Neuronal stem cell (in vitro differentiated cells): ENCODE results near the gene PLXND1.

Source experiments
- DNase-seq: peaks from one replicate; pipeline ENCODE4 v3.0.0-alpha.2; 2013; ENCODE audit warnings: low spot score
- H2AFZ ChIP-seq: one replicate; pipeline ENCODE4 v1.6.1; 2013; ENCODE audit warnings: mild to moderate bottlenecking, low read length, inconsistent platforms
- H2AK5ac ChIP-seq: 2 replicates; pipeline ENCODE4 v1.6.1; 2013; ENCODE audit warnings: low read depth, mild to moderate bottlenecking, inconsistent platforms, low read length, moderate library complexity, mixed read lengths
- H2BK120ac ChIP-seq: 2 replicates; pipeline ENCODE4 v1.6.1; 2013; ENCODE audit warnings: low read depth, mild to moderate bottlenecking, inconsistent platforms, low read length, moderate library complexity, mixed read lengths
- H2BK12ac ChIP-seq: one replicate; pipeline ENCODE4 v1.6.1; 2013; ENCODE audit warnings: low read length, inconsistent platforms
- H2BK15ac ChIP-seq: 2 replicates; pipeline ENCODE4 v1.6.1; 2013; ENCODE audit warnings: mild to moderate bottlenecking, low read length, inconsistent platforms, mixed read lengths
- H2BK5ac ChIP-seq: one replicate; pipeline ENCODE4 v1.6.1; 2013; ENCODE audit warnings: inconsistent platforms, mild to moderate bottlenecking, low read length, moderate library complexity
- H3K14ac ChIP-seq: one replicate; pipeline ENCODE4 v1.6.1; 2013; ENCODE audit warnings: low read length, inconsistent platforms
- H3K18ac ChIP-seq: 2 replicates; pipeline ENCODE4 v1.6.1; 2013; ENCODE audit warnings: low read length, inconsistent platforms
- H3K23ac ChIP-seq: 2 replicates; pipeline ENCODE4 v1.6.1; 2013; ENCODE audit warnings: low read depth, mild to moderate bottlenecking, mixed read lengths, low read length, inconsistent platforms; ENCODE audit not compliant: poor library complexity
- H3K27ac ChIP-seq: replicated peaks from 3 replicates; pipeline ENCODE4 v1.5.1; 2013; ENCODE audit warnings: low read length, inconsistent platforms
- H3K27me3 ChIP-seq, 3 experiments: 2 replicates each; pipeline ENCODE4 v1.6.1; 2013; ENCODE audit warnings: low read length in 3 of 3, mild to moderate bottlenecking in 2 of 3, inconsistent platforms in 1 of 3, low read depth in 1 of 3, mixed read lengths in 1 of 3, moderate library complexity in 1 of 3; ENCODE audit not compliant: control insufficient read depth in 3 of 3, insufficient read depth in 3 of 3
- H3K36me3 ChIP-seq, 2 donors: replicated peaks in 1 of 2; 2 replicates each; pipeline ENCODE4 v1.6.1; 2013; ENCODE audit warnings: low read length in 2 of 2; ENCODE audit not compliant: control insufficient read depth in 2 of 2, insufficient read depth in 2 of 2
- H3K4ac ChIP-seq: 2 replicates; pipeline ENCODE4 v1.6.1; 2013; ENCODE audit warnings: inconsistent platforms, mild to moderate bottlenecking, low read length, moderate library complexity
- H3K4me1 ChIP-seq, 2 donors: 1 replicate in 1 of 2; 2 replicates in 1 of 2; pipeline ENCODE4 v1.6.1; 2013; ENCODE audit warnings: low read length in 2 of 2, low read depth in 1 of 2; ENCODE audit not compliant: control insufficient read depth in 2 of 2, insufficient read depth in 1 of 2
- H3K4me2 ChIP-seq: one replicate; pipeline ENCODE4 v1.6.1; 2013; ENCODE audit warnings: mild to moderate bottlenecking, low read length, inconsistent platforms; ENCODE audit not compliant: insufficient read depth, poor library complexity, severe bottlenecking
- H3K4me3 ChIP-seq, 2 donors: 2 replicates each; pipeline ENCODE4 v1.5.1; 2013; ENCODE audit warnings: low read length in 2 of 2, mild to moderate bottlenecking in 2 of 2, inconsistent platforms in 1 of 2, moderate library complexity in 1 of 2
- H3K79me1 ChIP-seq: one replicate; pipeline ENCODE4 v1.6.1; 2013; ENCODE audit warnings: low read depth, mild to moderate bottlenecking, inconsistent platforms, low read length, moderate library complexity
- H3K9ac ChIP-seq: one replicate; pipeline ENCODE4 v1.6.1; 2013; ENCODE audit warnings: mild to moderate bottlenecking, low read depth, low read length, inconsistent platforms; ENCODE audit not compliant: poor library complexity
- H3K9me3 ChIP-seq, 2 donors: replicated peaks in 1 of 2; 2 replicates each; pipeline versions ENCODE3 to v1.6.1; 2013; ENCODE audit warnings: low read length in 2 of 2, mild to moderate bottlenecking in 2 of 2, inconsistent platforms in 1 of 2, low read depth in 1 of 2, mixed read lengths in 1 of 2, moderate library complexity in 1 of 2; ENCODE audit not compliant: control insufficient read depth in 2 of 2, insufficient read depth in 1 of 2
- H4K8ac ChIP-seq: one replicate; pipeline ENCODE4 v1.6.1; 2013; ENCODE audit warnings: low read depth, mild to moderate bottlenecking, inconsistent platforms, low read length, moderate library complexity
- H4K91ac ChIP-seq: one replicate; pipeline ENCODE4 v1.6.1; 2013; ENCODE audit warnings: low read length, low read depth, mild to moderate bottlenecking, inconsistent platforms; ENCODE audit not compliant: poor library complexity
- WGBS, 2 donors: extraction: QIAGEN DNeasy Blood & Tissue Kit; methylation state at CpG; one replicate each; pipeline ENCODE4 v1.1.7; 2013; ENCODE audit warnings: missing lambda C conversion rate in 2 of 2, mixed read lengths in 1 of 2; ENCODE audit not compliant: insufficient read length in 2 of 2, insufficient replicate concordance in 1 of 2; ENCODE audit errors: extremely low coverage in 2 of 2; 5-methylcytosine and 5-hydroxymethylcytosine counted together

The PLXND1 gene

DNA sequence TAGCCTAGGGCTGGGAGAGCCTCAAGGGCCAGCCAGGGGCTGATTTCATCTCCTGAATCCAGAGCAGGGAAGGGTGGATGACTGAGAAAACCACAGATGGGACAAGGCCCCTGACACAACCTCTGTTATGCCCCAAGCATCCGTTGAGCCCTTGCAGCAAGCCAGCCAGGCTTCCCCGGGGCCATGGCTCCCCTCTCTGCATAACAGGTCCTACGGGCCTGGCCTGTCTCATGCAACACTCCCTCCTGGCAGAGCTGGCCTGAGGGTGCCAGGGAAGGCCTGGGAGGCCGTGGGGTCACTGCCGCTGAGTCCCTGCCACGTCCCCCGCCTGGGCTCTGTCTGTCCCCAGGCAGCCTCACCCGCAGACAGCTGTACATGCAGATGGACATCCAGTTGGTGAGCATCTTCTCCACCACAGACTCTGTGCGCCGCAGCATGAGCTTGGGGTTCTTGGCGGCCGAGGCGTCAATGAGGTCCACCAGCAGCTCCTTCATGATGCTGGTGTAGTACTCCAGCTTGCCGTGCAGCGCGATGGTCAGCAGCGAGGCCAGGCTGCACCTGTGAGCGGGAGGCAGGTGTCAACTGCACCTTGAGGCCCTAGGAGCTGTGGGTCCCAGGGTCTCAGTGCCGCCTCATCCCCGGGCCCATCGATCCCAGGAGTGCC lies 41.4 kb downstream of the PLXND1 start:
- no peak for DNase-seq
- Histone ChIP-seq H2AK5ac (peak overlapping the region; percentile 93), H3K9ac (peak overlapping the region; percentile 63), H3K4me3 (no peak overlapping the region), H2BK15ac (no peak overlapping the region), H3K4me1 (peaks cover 7 to 14% of the 10 kb centered on the region in 2 donors), H2BK12ac (no peak overlapping the region), H3K4ac (peak overlapping the region; percentile 26), H3K27ac (no peak overlapping the region), H3K36me3 (peaks cover 0 to 46% of the 10 kb centered on the region in 2 donors), H2BK120ac (no peak overlapping the region), H2AFZ (no peak overlapping the region), H3K18ac (peak overlapping the region; percentile 55), H4K91ac (no peak overlapping the region), H4K8ac (no peak overlapping the region), H3K27me3 (no peaks in the 10 kb centered on the region), H3K9me3 (no peaks in the 10 kb centered on the region), H3K4me2 (no peak overlapping the region), H3K79me1 (no peaks in the 10 kb centered on the region), H3K14ac (peak overlapping the region; percentile 96), H2BK5ac (peak overlapping the region; percentile 19), H3K23ac (peak overlapping the region; percentile 25)
- no CpG with 5 or more reads among the region's 21 CpGs for WGBS, 2 donors

DNA sequence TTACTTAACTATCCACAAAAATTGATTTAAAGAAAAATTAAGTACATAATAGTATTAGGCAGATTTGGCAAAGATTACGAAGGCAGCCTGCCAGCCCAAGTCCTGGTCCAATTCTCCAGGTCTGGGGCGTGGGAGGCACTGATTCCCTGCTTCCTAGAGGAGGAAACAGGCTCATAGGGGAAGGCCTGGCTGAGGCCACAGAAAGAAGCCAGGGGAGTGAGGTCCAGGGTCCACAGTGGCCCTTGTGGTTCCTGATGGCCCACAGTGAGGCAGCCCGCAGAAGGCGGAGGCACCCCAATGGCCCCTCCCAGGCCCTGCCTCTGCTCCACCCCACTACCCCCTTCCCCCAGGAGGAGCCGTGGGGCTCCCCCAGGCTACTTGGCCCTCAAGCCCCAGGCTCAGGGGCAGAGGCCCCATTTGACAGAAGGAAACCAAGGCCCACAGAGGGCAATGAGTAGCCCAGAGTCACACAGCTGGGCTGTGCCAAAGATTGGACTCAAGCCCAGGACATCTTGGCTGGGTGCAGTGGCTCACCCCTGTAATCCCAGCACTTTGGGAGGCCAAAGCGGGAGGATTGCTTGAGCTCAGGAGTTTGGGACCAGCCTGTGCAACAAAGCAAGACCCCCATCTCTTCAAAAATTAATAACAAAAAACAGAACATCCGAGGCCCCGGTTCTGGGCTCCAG lies 42.5 kb downstream of the PLXND1 start:
- H3K9me3 ChIP-seq: no peaks in the 10 kb centered on the region
- H4K91ac ChIP-seq: no peak overlapping the region
- H3K4me3 ChIP-seq: no peak overlapping the region
- H3K18ac ChIP-seq: no peak overlapping the region
- H2AK5ac ChIP-seq: no peak overlapping the region
- DNase-seq: no peak
- no CpG with 5 or more reads among the region's 8 CpGs for WGBS, 2 donors
- H3K4ac ChIP-seq: no peak overlapping the region
- no peak overlapping the region for H2BK120ac ChIP-seq
- H2AFZ ChIP-seq: no peak overlapping the region
- no peak overlapping the region for H3K9ac ChIP-seq
- H3K36me3 ChIP-seq: peaks cover 0 to 53% of the 10 kb centered on the region in 2 donors
- H4K8ac ChIP-seq: no peak overlapping the region
- no peaks in the 10 kb centered on the region for H3K27me3 ChIP-seq
- H3K23ac ChIP-seq: no peak overlapping the region
- no peak overlapping the region for H3K4me2 ChIP-seq
- no peak overlapping the region for H3K14ac ChIP-seq
- no peak overlapping the region for H3K27ac ChIP-seq
- H2BK15ac ChIP-seq: no peak overlapping the region
- H2BK5ac ChIP-seq: no peak overlapping the region
- H2BK12ac ChIP-seq: no peak overlapping the region
- no peaks in the 10 kb centered on the region for H3K79me1 ChIP-seq
- H3K4me1 ChIP-seq: peaks cover 7 to 14% of the 10 kb centered on the region in 2 donors

DNA sequence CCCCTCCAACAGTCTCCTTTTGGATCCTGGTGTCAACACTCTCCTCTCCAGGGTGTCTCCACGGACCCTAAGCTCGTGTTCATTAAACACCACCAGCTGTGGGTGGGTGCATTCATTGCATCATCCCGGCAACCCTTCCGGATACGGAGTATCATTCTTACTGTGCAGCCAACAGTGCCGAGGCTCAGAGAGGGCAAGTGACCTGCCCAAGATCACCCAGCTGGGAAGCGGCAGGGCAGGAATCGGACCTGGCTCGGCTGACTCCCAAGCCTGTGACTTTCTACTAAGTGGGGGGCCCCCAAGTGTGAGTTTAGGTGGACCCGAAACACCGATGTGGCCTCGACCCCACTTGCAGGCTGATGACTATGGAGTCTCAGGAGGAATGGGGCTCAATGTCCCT lies 43.1 kb downstream of the PLXND1 start:
- no peak overlapping the region for H3K27ac ChIP-seq
- no peaks in the 10 kb centered on the region for H3K27me3 ChIP-seq
- H2BK5ac ChIP-seq: no peak overlapping the region
- no peak overlapping the region for H2AFZ ChIP-seq
- H3K9me3 ChIP-seq: no peaks in the 10 kb centered on the region
- H3K4me2 ChIP-seq: no peak overlapping the region
- no peak overlapping the region for H3K23ac ChIP-seq
- no peak overlapping the region for H3K4me3 ChIP-seq
- no peak overlapping the region for H3K4ac ChIP-seq
- H3K18ac ChIP-seq: no peak overlapping the region
- H3K14ac ChIP-seq: no peak overlapping the region
- no peak overlapping the region for H4K8ac ChIP-seq
- no peak overlapping the region for H2BK15ac ChIP-seq
- WGBS, 2 donors: no CpG with 5 or more reads among the region's 12 CpGs
- H2AK5ac ChIP-seq: peak overlapping the region; percentile 6
- H3K36me3 ChIP-seq: peaks cover 0 to 55% of the 10 kb centered on the region in 2 donors
- H3K9ac ChIP-seq: no peak overlapping the region
- no peak overlapping the region for H4K91ac ChIP-seq
- no peak overlapping the region for H2BK12ac ChIP-seq
- peaks cover 10 to 18% of the 10 kb centered on the region in 2 donors for H3K4me1 ChIP-seq
- H2BK120ac ChIP-seq: no peak overlapping the region
- H3K79me1 ChIP-seq: no peaks in the 10 kb centered on the region
- DNase-seq: no peak

- Histone ChIP-seq H3K4me1 (peaks cover 10 to 23% of the 10 kb centered on the region in 2 donors), H3K9ac (no peak overlapping the region), H3K4me3 (no peak overlapping the region), H2AFZ (no peak overlapping the region), H3K9me3 (no peaks in the 10 kb centered on the region), H4K8ac (no peak overlapping the region), H3K27ac (no peak overlapping the region), H2BK12ac (no peak overlapping the region), H3K4me2 (no peak overlapping the region), H2AK5ac (no peak overlapping the region), H2BK120ac (no peak overlapping the region), H4K91ac (no peak overlapping the region), H2BK15ac (no peak overlapping the region), H3K27me3 (no peaks in the 10 kb centered on the region), H3K4ac (no peak overlapping the region), H2BK5ac (no peak overlapping the region), H3K18ac (peak overlapping the region; percentile 16), H3K79me1 (no peaks in the 10 kb centered on the region), H3K23ac (peak overlapping the region; percentile 34), H3K36me3 (peaks cover 0 to 59% of the 10 kb centered on the region in 2 donors), H3K14ac (no peak overlapping the region)
- DNase-seq: no peak
- WGBS, 2 donors: no CpG with 5 or more reads among the region's 19 CpGs
These were observed 43.7 kb downstream of the PLXND1 start for GRCh38 chr3:129562803-129563202.
